GM12891 (cell line): Measurements from ENCODE around the gene GRIK3.

Source experiments
- DNase-seq: peaks from one replicate; pipeline ENCODE4 v3.0.0; 2011; ENCODE audit warnings: low spot score; ENCODE audit not compliant: insufficient read length
- FAIRE-seq: peaks from 2 replicates; lab custom pipeline; 2011; peaks lifted over from hg19 to GRCh38; lab: Jason Lieb, UNC
- PAX5 ChIP-seq: IDR thresholded peaks from 2 replicates; pipeline ENCODE4 v1.6.1; 2011; ENCODE audit warnings: low read length, moderate library complexity, mild to moderate bottlenecking; ENCODE audit not compliant: insufficient read depth, severe bottlenecking
- POLR2A ChIP-seq: IDR thresholded peaks from 2 replicates; pipeline ENCODE4 v1.6.1; 2011; ENCODE audit warnings: low read depth, low read length, control low read depth
- POLR2AphosphoS5 ChIP-seq: IDR thresholded peaks from 2 replicates; pipeline ENCODE4 v1.6.1; 2011; ENCODE audit warnings: low read depth, low read length, control low read depth
- POU2F2 ChIP-seq: IDR thresholded peaks from 2 replicates; pipeline ENCODE4 v1.6.1; 2011; ENCODE audit warnings: low read depth, mild to moderate bottlenecking, control low read depth, low read length, moderate library complexity
- SPI1 ChIP-seq: IDR thresholded peaks from 2 replicates; pipeline ENCODE4 v1.6.1; 2011; ENCODE audit warnings: low read depth, low read length, control low read depth
- TAF1 ChIP-seq: IDR thresholded peaks from 2 replicates; pipeline ENCODE4 v1.6.1; 2011; ENCODE audit warnings: low read depth, low read length, control low read depth

GRIK3 gene

GRCh38 chr1:36831186-36831810 lies 203.0 kb downstream of the GRIK3 start:
- TF ChIP-seq SPI1, result no peak
- TF ChIP-seq TAF1, result no peak
- TF ChIP-seq POU2F2, result no peak
- TF ChIP-seq POLR2AphosphoS5, result no peak
- no peak for TF ChIP-seq PAX5
- TF ChIP-seq POLR2A, result no peak
- FAIRE-seq (no peak), DNase-seq (no peak)

DNA sequence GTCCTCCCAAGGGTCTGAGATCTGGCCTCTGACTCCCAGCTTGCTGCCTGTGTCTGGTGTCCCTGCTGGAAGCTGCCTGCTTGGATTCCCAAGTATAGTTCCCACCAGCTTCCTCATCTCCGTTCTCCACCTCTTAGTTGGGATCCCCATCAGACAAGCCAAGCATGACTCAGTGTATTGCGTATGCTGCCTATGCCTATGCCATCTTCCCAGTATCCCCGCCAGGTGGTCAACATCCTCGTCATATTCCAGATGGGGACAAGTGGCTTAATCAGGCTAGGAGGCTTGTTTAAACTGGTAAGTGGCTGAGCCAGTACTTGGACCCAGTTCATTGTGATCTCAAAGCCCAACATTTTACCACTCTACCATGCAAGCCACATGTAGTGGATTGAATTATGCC lies 204.4 kb downstream of the GRIK3 start:
- TF ChIP-seq POLR2AphosphoS5, result no peak
- TF ChIP-seq TAF1, result no peak
- TF ChIP-seq SPI1, result no peak
- TF ChIP-seq POU2F2, result no peak
- no peak for TF ChIP-seq POLR2A
- TF ChIP-seq PAX5, result no peak
- FAIRE-seq, result no peak
- DNase-seq, result no peak

DNA sequence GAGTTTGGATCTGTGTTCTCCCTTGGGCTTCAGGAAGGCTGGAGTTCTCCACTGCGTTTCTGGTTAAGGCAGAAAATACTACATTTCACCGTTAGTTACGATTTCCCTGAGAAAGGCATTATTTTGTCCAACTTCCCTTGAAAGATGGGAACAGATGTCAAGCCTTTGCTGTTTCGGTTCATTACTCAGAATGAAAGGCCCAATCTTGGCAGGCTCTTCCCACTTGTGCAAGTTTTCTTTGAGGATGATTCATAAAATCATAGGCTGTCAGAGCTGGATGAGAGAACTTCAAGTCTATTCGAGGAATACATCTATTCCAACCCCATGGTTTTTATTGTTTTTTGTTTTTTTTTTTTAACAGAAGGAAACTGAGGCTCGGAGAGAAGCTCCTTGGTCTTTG lies 205.2 kb downstream of the GRIK3 start:
- TF ChIP-seq POLR2A, result no peak
- TF ChIP-seq POLR2AphosphoS5, result no peak
- no peak for TF ChIP-seq POU2F2
- TF ChIP-seq TAF1, result no peak
- no peak for DNase-seq
- no peak for FAIRE-seq

GRCh38 chr1:36825226-36825625 lies 209.1 kb downstream of the GRIK3 start:
- TF ChIP-seq POLR2AphosphoS5 (no peak), POLR2A (no peak), PAX5 (no peak), SPI1 (no peak), POU2F2 (no peak), TAF1 (no peak)
- DNase-seq, result no peak
- no peak for FAIRE-seq

- no peak for DNase-seq
- no peak for FAIRE-seq
- TF ChIP-seq POLR2AphosphoS5 (no peak), PAX5 (no peak), POU2F2 (no peak), TAF1 (no peak), POLR2A (no peak), SPI1 (no peak)
These were observed 209.9 kb downstream of the GRIK3 start for GRCh38 chr1:36824390-36824861.

DNA sequence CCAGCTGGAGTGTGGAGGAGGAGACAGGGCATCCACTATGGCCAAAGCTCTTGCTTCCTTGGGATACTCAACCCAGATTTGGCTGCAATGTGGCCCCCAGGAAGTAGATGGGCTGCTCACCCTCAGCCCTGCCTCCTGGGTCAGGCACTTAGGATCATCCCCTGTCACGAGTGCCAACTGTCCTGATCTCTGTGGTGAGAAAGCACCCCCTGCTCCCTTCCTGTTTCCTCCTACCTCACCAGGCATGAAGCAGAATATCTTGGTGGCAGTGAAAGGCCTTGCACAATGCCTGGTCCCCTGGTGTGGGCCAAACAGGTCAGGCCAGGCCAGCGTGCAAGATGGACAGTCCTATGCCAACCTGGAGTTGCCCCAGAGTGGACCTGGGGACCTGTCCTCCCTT lies 211.7 kb downstream of the GRIK3 start:
- TF ChIP-seq TAF1 (no peak), PAX5 (no peak), POLR2A (no peak), POU2F2 (no peak), SPI1 (no peak), POLR2AphosphoS5 (no peak)
- FAIRE-seq, result no peak
- no peak for DNase-seq

DNA sequence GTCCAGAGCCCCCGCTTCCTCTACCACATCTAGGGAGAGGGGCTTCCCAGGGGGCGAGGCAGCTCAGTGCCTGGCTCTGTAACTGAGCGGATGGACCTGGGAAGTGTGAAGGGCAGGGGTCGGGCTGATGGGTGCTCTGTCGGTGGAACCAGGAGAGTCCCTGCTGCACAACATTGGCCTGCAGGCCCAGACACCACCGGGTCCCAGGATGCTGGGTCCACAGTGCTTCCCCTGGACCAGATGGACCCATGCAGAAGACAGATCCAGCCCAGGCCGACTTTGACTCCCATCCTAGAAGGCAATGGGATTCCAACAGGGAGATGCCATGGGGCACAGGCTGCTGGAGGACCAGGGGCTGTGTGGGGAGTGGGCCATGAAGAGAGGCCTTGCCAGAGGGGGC lies 212.9 kb downstream of the GRIK3 start:
- no peak for TF ChIP-seq POU2F2
- TF ChIP-seq POLR2A, result no peak
- TF ChIP-seq TAF1, result no peak
- no peak for TF ChIP-seq SPI1
- no peak for TF ChIP-seq PAX5
- no peak for TF ChIP-seq POLR2AphosphoS5
- FAIRE-seq, result no peak
- no peak for DNase-seq

DNA sequence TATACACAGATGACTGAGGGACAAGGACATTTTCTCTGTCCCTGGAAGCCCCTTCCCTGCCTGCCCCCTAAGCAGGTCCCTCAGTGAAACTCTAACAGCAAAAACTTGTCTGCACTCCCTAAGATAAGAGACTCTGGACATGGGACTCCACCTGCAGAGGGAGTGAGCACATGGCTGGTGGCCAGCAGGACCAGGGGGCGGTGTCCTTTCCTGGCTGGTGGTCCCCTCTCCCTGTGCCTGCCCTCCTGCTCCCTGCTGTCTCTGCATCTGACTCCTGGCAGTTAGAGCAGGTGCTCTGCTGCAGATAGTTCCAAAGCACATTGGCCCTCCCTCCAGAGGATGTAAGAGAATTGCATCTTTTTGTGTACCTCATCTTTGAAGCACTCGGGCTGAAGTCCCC lies 215.5 kb downstream of the GRIK3 start:
- no peak for FAIRE-seq
- TF ChIP-seq PAX5, result no peak
- no peak for TF ChIP-seq SPI1
- no peak for TF ChIP-seq TAF1
- no peak for TF ChIP-seq POLR2AphosphoS5
- no peak for TF ChIP-seq POU2F2
- no peak for TF ChIP-seq POLR2A
- no peak for DNase-seq

- DNase-seq, result no peak
- FAIRE-seq, result no peak
- TF ChIP-seq TAF1 (no peak), POLR2AphosphoS5 (no peak), POLR2A (no peak)
These were observed 218.0 kb downstream of the GRIK3 start for GRCh38 chr1:36816348-36816747.

- TF ChIP-seq PAX5 (no peak), POLR2AphosphoS5 (no peak), POLR2A (no peak), POU2F2 (no peak), TAF1 (no peak), SPI1 (no peak)
- FAIRE-seq (no peak), DNase-seq (no peak)
These were observed 219.5 kb downstream of the GRIK3 start for GRCh38 chr1:36814774-36815173.
